ENCODE results near the gene PVALEF.

PVALEF gene

DNA sequence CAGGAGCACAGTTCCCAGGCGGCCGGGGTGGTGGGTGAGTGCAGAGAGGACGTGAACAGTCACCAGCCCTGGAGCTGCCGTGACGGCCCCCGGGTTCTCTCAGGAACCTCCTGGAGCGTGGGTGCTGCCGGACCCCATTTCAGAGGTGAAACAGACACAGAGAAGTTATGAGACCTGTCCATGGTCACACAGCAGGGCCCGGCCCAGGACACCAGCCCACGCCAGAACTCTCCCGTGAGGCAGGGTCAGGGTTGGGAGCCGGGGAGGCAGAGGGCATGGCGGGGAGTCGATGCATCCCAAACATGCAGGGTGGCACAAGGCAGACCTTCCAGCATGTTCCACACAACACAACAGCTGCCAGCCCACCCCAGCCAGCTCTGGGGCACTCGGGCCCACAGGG is 3.8 kb upstream of the PVALEF start:
- no peak for DNase-seq (ENCODE audit: low spot score)
- no peak for TF ChIP-seq CTCF (IDR thresholded peaks at IDR 0.05; ENCODE audit: borderline replicate concordance, control extremely low read depth, extremely low read depth, insufficient read depth, missing control alignments)
- in situ Hi-C loops (cut with MboI; ENCODE audit: low sequenced_read_pairs, unreplicated experiment), result no loop called here

DNA sequence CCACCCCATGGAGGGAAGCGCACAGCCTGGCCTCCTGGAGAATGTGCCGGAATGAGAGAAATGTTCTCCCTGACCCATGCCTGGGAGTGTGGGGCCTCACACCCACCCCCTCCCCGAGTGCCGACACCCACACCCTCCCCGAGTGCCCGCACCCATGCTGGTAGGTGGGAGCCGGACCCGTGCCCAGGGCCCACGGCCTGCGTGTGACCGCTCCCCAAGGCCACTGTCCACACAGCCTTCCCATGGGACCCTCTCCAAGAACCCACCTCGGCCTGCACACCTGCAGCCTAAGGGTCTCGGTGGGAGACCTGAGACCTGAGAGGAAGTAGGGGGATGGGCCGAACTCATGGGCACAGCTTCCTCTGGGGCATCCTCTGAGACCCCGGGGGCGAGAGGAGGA is 3.3 kb upstream of the PVALEF start:
- in situ Hi-C loops (cut with MboI; ENCODE audit: low sequenced_read_pairs, unreplicated experiment), result no loop called here
- DNase-seq (ENCODE audit: low spot score), result no peak
- TF ChIP-seq CTCF (IDR thresholded peaks at IDR 0.05; ENCODE audit: borderline replicate concordance, control extremely low read depth, extremely low read depth, insufficient read depth, missing control alignments), result no peak

DNA sequence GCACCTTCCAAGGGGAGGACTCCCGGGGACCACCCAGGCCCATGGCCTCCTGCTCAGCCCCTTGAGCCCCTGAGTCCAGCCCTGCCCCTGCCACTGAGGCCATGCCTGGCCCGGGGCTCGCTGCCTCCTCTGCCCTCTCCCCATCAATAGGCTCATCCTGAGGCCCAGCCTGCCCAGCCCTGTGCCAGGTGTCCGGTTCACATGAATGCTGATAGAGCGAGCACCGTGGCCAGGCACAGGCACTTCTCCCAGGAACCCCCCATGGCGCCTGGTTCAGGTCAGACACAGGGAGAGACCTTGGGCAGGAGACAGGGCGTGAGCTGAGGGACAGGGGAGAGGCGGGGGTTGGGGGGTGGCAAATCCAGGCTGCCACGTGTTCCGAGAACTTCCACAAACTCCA is 2.8 kb upstream of the PVALEF start:
- no peak for TF ChIP-seq CTCF (IDR thresholded peaks at IDR 0.05; ENCODE audit: borderline replicate concordance, control extremely low read depth, extremely low read depth, insufficient read depth, missing control alignments)
- in situ Hi-C loops (cut with MboI; ENCODE audit: low sequenced_read_pairs, unreplicated experiment), result no loop called here
- no peak for DNase-seq (ENCODE audit: low spot score)

DNA sequence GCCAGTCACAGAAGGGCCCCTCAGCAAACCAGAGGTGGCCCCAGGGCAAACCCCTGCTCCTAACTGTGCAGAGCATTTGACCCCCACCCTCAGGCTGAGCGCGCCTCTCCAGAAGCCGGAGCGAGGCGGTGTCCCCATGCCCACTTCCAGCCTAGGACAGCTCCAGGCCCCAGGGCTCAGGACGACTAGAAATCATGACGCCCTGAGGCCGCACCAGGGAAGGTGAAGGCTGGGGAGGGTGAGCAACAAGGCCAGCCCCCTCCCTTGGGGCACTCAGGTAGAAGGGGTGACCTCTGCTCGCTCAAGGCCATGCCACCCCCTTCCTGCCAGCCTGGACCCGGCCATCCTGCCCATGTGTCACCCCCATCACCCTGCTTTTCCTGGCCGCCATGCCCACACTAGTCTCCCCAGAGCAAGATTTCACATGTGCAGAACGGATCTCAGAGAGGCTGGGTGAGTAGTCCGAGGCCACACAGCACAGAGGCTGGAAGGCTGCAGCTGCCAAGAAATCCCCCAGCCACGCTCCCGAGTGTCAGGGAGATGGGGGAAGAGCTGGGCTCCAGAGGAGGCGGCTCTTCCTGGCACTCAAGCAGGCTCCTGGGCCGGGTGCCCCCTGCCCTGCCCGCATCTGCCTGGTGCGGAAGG is 2.1 kb upstream of the PVALEF start:
- in situ Hi-C loops (cut with MboI; ENCODE audit: low sequenced_read_pairs, unreplicated experiment), result no loop called here
- no peak for DNase-seq (ENCODE audit: low spot score)

GRCh38 chr17:81163703-81164370 is 1.5 kb upstream of the PVALEF start:
- in situ Hi-C loops (cut with MboI; ENCODE audit: low sequenced_read_pairs, unreplicated experiment), result no loop called here
- no peak for DNase-seq (ENCODE audit: low spot score)
- no peak for TF ChIP-seq CTCF (IDR thresholded peaks at IDR 0.05; ENCODE audit: borderline replicate concordance, control extremely low read depth, extremely low read depth, insufficient read depth, missing control alignments)

More for the DNA sequence above, 2.1 kb upstream of the PVALEF start:
- no peak for TF ChIP-seq CTCF (IDR thresholded peaks at IDR 0.05; ENCODE audit: borderline replicate concordance, control extremely low read depth, extremely low read depth, insufficient read depth, missing control alignments)

DNA sequence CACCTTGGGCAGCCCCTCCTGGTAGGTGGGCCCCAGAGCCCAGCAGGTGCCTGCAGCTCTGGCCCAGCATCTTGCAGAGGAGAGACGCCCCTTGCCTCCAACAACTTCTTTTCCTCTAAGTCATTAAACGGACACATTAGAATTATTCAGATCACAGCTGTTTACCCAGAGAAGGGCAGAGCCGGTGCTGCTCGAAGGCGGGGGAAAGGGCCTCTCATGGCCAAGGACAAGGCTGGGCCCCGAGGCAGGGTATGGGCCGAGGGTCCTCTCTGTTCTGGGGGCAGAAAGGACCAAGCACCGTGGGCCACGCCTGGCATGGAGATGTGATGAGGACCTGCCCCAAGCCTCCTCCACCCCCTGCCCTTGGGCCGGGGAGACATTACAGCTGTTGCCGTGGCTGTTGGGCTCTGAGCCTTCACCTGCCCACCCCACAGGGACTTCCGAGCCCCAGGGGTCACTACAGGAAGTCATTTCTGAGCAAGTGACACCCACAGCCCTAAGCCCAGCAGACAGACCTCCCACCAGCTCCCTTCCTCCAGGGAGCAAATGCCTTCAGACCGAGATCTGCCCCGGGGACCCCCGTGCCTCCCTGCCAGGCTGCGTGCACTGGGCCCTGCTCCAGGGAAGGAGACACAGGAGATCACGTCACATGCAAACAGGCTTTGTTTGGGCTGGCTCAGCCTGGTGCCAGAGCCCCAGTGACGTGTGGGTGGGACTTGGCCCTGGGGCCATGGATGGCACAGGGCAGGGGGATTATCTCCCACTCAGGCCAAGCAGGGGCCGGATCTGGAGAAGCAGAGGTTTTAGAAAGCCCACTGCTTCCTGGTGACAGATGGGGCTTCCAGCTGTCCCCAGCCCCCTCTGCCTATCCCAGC is 699 bp upstream of the PVALEF start:
- in situ Hi-C loops (cut with MboI; ENCODE audit: low sequenced_read_pairs, unreplicated experiment), result no loop called here
- no peak for DNase-seq (ENCODE audit: low spot score)
- no peak for TF ChIP-seq CTCF (IDR thresholded peaks at IDR 0.05; ENCODE audit: borderline replicate concordance, control extremely low read depth, extremely low read depth, insufficient read depth, missing control alignments)
